ENCODE data around the gene KANK3. TPM values are rescaled to one million over a fixed set of nuclear protein-coding genes. Genes with fewer than 3 reads are reported as not detected.

The KANK3 gene
- total and polyA plus RNA-seq, 2 donors = 8.1 to 13.0 TPM

Small RNA genes lying within 50 kb of the gene (small RNA-seq; reads per million reads assigned to genes)
- 0.15 reads per million for gene MIR4999

Other genes with a start within 250 kb of the KANK3 start
- 2.3 TPM for gene FBN3, start 193.7 kb downstream of the KANK3 start, total RNA-seq
- not detected for gene FBN3, start 193.7 kb downstream of the KANK3 start, polyA plus RNA-seq
- gene CERS4, start 133.9 kb downstream of the KANK3 start, total RNA-seq = 18.5 TPM
- 38.6 TPM for gene CERS4, start 133.9 kb downstream of the KANK3 start, polyA plus RNA-seq
- gene CD320, start 34.9 kb downstream of the KANK3 start, total RNA-seq = 7.9 TPM
- gene CD320, start 34.9 kb downstream of the KANK3 start, polyA plus RNA-seq = 52.1 TPM
- 11.6 TPM for gene NDUFA7, start 21.9 kb downstream of the KANK3 start, total RNA-seq
- 93.1 TPM for gene NDUFA7, start 21.9 kb downstream of the KANK3 start, polyA plus RNA-seq
- 301 TPM for gene RPS28, start 21.8 kb downstream of the KANK3 start, total RNA-seq
- gene RPS28, start 21.8 kb downstream of the KANK3 start, polyA plus RNA-seq = 758 TPM
- 1.3 TPM for gene ANGPTL4, start 20.9 kb upstream of the KANK3 start, total RNA-seq
- gene ANGPTL4, start 20.9 kb upstream of the KANK3 start, polyA plus RNA-seq = 14.6 TPM
- 63.9 TPM for gene RAB11B, start 47.1 kb upstream of the KANK3 start, total RNA-seq
- gene RAB11B, start 47.1 kb upstream of the KANK3 start, polyA plus RNA-seq = 131 TPM
- 38.8 TPM for gene MARCHF2, start 70.0 kb upstream of the KANK3 start, total RNA-seq
- gene MARCHF2, start 70.0 kb upstream of the KANK3 start, polyA plus RNA-seq = 98.2 TPM
- gene HNRNPM, start 101.7 kb upstream of the KANK3 start, total RNA-seq = 63.7 TPM
- 173 TPM for gene HNRNPM, start 101.7 kb upstream of the KANK3 start, polyA plus RNA-seq
- 0.58 TPM for gene PRAM1, start 159.4 kb upstream of the KANK3 start, total RNA-seq
- 0.85 TPM for gene PRAM1, start 159.4 kb upstream of the KANK3 start, polyA plus RNA-seq
- 4.6 TPM for gene ZNF414, start 170.9 kb upstream of the KANK3 start, total RNA-seq
- 40.1 TPM for gene ZNF414, start 170.9 kb upstream of the KANK3 start, polyA plus RNA-seq
- gene MYO1F, start 234.2 kb upstream of the KANK3 start, total RNA-seq = 7.5 TPM
- 7.7 TPM for gene MYO1F, start 234.2 kb upstream of the KANK3 start, polyA plus RNA-seq

Measured in urinary bladder (tissue), 2 donors.